KBM-7 (cell line): Measurements from ENCODE around the gene DDX51.
"Not testable (repeated sequence)": the region's sequence is repeated elsewhere in the genome, so short reads cannot be mapped to it uniquely, and the experiment has no call there.

Experiments
- DNase-seq: peaks from one replicate; pipeline ENCODE4 v3.0.0-alpha.2; 2015
- in situ Hi-C: fragments of 300-500 bp; cut with MboI; formaldehyde crosslinking; loops from 2 replicates; pipeline ENCODE4 v1.14.3; 2020; ENCODE audit warnings: low sequenced_read_pairs, low pct_unique_long_range_greater_than_20kb, mixed read lengths

Gene DDX51

DNA sequence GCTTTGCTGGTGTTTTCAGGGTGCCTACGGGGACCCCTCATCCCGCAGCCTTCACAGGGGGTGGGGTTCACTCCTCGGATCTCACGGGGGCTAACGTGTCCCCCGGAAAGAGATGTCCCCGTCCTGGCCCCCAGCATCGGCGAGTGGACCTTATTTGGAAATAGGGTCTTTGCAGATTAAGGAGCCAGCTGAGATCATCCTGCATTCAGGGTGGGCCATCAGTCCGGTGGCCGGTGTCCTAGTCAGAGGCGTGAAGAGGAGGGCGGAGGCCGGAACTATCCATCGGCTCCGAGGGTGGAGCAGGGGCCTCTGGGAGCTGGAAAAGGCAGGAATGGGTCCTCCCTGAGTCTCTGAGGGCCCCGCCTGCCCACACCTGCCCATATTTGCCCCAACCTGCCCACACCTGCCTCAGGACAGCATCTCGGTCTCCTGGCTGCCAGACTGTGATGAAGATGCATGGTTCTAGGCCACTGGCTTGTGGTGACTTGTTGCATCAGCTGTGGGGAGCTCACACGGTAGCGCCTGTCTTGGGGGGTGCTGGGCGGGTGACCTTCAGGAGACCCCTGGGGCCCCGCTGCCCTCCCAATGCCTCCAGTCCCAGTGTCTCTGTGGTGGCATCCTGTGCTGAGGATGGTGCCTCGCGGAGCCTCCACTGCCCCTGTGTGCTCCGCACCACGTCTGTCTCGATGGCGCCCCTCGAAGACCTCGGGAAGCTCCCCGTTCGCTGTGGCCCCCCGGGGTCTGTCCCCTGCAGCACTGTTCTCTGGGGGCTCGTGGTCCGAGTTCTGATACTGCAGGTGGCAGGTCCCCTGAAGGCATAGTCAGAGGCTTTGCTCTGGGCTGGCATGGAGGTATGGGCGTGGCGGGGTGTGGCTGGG lies 14.8 kb upstream of the DDX51 start:
- in situ Hi-C loops, result no loop called here
- no peak for DNase-seq

DNA sequence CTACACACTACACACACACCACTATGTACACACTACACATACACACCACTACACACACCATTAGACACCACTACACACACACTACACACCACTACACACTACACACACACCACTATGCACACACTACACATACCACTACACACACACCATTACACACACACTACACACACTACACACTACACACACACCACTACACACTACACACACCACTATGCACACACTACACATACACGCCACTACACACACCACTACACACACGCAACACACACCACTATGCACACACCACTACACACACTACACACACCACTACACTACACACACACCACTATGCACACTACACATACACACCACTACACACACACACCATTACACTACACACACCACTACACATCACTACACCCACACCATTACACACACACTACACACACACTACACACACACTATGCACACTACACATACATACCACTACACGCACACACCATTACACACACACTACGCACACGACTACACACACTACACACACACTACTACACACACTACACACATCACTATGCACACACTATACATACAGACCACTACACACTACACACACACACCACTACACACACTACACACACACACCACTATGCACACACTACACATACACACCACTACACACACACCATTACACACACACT lies 13.8 kb upstream of the DDX51 start:
- DNase-seq, result no peak
- in situ Hi-C loops, result no loop called here

DNA sequence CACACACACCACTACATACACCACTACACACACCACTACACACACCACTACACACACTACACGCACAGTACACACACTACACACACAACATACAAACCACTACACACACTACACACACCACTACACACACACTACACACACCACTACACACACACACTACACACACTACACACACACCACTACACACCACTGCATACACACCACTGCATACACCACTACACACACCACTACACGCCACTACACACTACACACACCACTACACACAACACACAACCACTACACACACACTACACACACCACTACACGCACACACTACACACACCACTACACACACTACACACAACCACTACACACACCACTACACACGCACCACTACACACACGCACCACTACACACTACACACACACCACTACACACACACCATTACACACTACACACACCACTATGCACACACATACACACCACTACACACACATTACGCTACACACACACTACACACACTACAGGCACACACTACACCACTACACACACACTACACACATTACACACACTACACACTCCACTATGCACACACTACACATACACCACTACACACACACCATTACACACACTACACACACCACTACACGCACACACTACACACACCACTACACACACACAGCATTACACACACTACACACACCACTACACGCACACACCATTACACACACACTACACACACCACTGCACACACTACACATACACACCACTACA lies 12.6 kb upstream of the DDX51 start:
- DNase-seq, result no peak
- in situ Hi-C loops, result no loop called here

DNA sequence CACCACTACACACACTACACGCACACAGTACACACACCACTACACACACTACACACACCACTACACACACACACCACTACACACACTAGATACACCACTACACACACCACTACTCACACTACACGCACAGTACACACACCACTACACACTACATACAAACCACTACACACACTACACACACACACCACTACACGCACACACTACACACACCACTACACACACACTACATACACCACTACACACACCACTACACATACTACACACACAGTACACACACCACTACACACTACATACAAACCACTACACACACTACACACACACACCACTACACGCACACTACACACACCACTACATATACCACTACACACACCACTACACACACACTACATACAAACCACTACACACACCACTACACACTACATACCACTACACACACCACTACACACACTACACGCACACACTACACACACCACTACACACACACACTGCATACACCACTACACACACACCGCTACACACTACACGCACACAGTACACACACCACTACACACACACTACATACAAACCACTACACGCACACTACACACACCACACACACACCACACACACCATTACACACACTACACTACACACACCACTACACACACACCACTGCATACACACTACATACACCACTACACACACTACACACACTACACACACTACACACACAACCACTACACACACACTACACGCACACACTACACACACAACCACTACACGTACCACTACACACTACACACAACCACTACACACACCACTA lies 11.9 kb upstream of the DDX51 start:
- in situ Hi-C loops, result no loop called here
- no peak for DNase-seq

DNA sequence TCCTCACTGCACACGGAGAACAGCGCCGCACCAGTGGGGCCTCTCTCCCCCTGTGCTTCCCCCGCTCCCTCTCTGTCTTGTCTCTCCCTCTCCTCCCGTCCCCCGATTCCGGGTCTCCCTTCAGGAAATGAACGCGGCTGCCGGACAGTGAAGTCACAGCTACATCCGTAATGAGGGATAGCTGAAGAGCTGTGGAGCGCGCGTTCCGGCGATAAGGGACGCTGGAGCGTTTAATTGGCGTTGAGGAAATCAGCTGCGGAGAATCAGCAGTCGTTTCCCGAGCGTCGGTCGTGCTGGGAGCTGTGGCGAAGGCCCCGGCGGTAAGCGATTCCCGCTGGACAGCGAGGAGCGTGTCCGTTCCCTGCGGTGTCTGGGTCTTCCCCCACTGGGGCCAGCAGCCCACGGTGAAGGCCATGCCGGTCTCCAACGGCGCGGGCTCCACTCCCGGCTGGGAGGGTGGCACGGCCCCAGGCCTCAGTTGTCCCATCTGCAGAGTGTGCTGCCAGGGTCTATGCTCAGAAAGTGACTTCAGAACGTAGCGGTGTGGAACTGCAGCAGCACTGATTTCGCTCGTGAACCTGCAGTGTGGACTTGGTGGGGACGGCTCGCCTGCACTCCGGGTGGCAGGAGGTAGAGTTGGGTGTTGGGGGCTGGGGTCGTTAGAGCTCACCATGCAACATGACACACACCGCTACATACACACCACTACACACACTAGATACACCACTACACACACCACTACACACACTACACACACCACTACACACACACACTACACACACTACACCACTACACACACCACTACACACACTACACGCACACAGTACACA lies 11.0 kb upstream of the DDX51 start:
- in situ Hi-C loops, result no loop called here
- no peak for DNase-seq

DNA sequence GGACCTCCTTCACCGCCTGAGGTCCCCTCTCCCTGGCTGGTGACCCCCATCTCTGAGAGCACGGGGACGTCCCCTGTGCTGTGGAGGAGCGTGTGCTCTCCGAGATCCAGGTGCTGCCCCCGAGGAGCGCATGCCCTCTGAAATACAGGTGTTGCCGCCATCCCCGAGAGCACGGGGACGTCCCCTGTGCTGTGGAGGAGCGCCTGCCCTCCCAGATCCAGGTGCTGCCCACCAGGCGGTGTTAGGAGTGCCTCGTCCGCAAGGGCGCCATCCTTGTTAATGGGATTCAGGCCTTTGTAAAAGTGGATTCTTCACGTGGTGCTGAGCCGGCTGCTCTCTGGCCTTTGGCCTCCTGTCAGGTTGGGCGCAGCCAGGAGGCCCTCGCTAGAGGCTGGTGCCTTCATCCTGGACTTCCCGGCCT lies 10.2 kb upstream of the DDX51 start:
- no peak for DNase-seq
- in situ Hi-C loops, result no loop called here

DNA sequence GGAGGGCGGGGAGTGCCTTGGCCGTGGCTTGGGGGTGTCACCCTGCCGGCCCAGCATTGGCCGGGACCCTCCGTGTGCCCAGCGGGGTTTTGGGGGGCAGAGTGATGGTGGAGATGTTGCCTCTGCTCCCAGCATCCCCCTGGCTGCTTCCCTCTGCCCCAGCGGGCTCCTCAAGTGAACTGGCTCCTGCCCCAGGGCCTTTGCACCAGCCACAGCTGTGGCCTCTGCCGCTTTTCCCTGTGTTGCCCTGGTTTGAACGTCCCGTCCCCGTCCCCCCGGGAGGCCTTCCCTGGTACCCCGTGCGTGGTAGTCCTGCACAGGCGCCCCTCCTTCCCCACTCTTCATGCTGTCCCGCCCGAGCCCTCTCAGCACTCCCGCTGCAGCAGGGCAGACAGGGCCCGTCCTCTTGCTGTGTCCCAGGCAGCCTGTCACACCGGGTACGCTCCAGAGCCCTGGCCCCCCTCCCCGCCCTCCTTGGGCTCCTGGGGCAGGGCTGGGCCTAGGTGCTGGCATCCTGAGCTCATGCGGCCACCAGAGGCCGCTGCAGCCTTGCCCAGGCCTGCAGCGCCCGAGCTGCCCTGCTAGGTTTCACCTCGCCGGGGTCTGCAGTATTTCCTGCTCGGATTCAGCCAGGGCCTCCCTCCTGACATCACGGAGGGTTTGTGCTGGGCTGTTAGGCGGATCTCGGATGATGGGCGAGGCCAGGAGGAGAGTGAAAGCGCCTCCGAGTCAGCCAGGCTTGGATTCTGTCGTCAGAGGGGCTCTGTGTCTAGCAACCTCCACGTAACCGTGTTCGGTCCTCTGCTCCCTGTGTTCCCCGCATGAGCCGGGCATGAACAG lies 9.6 kb upstream of the DDX51 start:
- in situ Hi-C loops, result no loop called here
- DNase-seq, result peak; percentile 83

DNA sequence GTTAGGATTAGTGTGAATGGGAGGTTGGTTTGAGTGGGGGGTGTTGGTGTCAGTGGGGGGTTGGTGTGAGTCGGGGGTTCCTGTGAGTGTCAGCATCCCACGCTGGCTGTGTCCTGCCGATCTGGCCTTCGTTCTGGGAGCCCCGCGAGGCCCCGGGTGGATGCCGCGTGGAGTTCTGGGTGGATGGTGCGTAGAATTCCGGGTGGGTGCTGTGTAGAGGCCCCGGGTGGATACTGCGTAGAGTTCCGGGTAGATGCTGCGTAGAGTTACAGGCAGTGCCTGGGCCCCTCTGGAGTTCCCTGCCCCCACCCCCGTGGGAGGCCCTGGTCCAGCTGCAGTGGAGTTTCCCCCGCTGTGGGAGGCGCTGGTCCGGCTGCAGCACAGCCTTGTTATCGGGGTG lies 8.8 kb upstream of the DDX51 start:
- no peak for DNase-seq
- in situ Hi-C loops, result no loop called here

DNA sequence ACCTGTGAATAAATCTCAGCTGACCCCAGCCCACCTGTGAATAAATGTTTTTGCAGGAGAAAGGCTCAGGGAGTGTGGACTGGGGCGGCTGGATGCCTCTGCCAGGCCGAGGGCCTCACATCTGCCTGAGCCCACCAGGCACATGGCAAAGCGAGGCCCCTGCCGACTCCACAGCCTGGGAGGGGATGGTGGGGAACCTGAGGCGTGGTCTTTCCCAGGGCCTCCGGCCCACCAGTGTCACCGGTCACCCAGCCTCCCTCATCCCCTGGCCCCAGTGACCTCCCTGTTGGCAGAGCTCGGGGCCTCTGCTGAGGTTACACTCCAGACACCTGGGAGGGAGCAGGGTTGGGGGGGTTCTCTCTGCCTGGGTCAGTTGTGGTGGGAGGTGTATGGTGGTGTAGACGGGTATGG lies 8.3 kb upstream of the DDX51 start:
- no peak for DNase-seq
- in situ Hi-C loops, result no loop called here

DNA sequence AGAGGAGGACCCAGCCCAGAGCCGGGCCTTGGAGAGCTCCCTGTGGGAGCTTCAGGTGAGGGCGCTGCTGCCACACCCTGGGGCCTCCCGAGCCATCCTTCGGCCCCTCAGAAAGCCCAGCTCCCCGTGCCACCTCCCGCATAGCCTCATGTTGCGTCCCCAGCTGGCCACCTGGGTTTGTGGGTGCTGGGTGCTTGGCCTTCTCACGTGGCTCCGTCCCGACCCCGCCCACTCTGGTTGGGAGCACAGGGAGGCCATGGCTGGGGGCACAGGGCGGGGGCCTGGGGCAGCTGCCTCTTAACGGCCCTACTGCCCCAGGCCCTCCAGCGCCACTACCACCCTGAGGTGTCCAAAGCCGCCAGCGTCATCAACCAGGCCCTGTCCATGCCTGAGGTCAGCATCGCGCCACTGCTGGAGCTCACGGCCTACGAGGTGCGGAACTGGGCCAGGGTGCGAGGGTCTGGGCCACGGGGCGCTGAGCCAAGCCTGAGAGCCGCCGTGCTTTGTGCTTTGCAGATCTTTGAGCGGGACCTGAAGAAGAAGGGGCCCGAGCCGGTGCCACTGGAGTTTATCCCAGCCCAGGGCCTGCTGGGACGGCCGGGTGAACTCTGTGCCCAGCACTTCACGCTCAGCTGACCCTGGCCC lies 7.8 kb upstream of the DDX51 start:
- no peak for DNase-seq
- in situ Hi-C loops, result no loop called here

DNA sequence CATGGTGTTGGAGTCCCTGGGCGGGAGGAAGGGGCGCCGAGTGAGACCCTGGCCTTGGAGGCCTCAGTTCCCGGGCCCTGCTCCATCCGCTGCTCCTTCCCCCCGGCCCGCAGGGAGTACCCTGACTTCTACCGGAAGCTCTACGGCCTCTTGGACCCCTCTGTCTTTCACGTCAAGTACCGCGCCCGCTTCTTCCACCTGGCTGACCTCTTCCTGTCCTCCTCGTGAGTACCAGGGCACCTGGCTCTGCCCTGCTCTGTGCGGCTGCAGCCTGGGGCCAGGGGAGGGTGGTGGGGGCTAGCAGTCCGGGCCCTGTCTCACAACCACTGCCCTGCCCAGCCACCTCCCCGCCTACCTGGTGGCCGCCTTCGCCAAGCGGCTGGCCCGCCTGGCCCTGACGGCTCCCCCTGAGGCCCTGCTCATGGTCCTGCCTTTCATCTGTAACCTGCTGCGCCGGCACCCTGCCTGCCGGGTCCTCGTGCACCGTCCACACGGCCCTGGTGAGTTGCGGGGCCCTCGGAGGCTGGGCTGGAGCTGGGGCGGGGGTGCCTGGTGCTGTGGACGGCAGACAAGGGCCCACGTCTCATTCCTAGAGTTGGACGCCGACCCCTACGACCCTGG lies 7.1 kb upstream of the DDX51 start:
- no peak for DNase-seq
- in situ Hi-C loops, result no loop called here

DNA sequence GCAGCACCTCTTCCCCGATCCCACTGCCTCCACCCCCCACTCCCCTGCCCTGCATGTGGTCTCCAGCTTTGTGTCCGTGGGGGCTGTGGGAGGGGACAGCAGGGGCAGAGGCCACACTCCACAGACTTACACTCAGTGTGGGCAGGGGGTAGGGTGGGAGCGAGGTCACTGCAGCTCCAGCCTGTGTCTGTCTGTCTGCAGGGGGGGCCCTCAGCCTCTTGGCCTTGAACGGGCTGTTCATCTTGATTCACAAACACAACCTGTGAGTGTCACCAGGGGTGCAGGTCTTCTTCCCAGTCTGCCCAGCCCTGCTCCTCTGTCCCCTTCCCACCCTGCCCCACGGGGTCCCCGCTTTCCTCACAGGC lies 6.6 kb upstream of the DDX51 start:
- in situ Hi-C loops, result no loop called here
- DNase-seq, result no peak

DNA sequence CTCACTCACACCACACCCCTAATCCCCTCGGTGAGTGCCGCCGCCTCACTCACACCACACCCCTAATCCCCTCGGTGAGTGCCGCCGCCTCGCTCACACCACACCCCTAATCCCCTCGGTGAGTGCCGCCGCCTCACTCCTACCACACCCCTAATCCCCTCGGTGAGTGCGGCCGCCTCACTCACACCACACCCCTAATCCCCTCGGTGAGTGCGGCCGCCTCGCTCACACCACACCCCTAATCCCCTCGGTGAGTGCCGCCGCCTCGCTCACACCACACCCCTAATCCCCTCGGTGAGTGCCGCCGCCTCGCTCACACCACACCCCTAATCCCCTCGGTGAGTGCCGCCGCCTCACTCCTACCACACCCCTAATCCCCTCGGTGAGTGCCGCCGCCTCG lies 5.4 kb upstream of the DDX51 start:
- in situ Hi-C loops, DNase-seq: not testable (repeated sequence)

DNA sequence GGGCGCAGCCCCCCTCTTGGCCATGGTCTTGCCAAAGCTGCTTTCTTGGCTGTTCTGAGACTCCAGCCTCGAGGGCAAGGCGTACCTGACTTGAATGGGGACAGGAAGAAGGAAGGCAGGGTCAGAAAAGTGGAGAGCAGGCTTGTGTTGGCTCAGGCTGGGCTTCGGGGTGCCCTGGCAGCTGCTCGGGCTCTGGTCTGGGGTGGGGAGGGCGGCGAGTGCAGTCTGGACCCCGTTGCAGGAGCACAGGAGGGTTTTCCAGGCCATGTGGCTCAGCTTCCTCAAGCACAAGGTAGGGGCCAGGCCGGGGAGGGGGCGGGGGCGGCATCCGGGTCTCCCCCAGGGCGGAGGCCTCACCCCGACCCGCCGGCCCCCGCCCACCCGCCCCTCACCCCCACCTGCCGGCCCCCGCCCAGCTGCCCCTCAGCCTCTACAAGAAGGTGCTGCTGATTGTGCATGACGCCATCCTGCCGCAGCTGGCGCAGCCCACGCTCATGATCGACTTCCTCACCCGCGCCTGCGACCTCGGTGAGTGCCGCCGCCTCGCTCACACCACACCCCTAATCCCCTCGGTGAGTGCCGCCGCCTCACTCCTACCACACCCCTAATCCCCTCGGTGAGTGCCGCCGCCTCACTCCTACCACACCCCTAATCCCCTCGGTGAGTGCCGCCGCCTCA lies 4.4 kb upstream of the DDX51 start:
- in situ Hi-C loops, result no loop called here
- DNase-seq, result no peak

DNA sequence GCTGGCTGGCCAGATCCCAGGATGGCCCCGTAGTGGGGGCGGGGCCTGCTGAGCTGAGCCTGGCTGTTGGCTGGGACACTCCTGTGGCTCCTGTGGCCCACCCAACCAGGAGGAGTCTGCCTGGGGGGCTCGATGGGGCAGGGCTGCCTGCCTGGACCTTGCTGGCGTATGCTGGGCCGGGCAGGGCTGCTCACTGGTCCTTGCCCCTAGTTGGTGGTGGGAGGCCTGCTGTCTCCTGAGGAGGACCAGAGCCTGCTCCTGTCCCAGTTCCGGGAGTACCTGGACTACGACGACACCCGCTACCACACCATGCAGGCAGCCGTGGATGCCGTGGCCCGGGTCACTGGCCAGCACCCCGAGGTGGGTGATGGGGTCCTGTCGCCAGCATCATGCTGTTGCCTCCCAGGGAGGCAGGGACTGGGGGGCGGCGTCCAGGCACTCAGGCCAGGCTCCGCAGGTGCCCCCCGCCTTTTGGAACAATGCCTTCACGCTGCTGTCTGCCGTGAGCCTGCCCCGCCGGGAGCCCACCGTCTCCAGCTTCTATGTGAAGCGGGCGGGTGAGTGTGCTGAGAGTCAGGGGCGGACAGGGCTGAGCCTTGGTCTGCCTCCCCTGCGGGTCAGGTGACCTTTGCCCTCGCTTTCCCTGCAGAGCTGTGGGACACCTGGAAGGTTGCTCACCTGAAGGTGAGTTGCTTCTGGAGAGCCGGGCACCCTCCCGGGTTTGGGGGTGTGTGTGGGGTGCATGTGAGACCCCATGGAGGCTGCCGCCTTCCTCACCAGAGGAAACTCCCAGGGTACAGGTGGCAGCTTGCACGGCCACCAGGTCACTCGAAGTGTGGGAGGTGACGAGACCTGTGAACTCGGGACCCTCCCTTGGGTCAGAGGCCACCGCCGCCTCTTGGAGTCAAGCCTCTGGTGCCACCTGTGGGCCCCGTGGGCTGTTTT lies 3.6 kb upstream of the DDX51 start:
- in situ Hi-C loops, result no loop called here
- no peak for DNase-seq
